Activated gamma-delta T cell (primary cell): ENCODE data around the gene PARD3B.
"Not testable (repeated sequence)": the region's sequence is repeated elsewhere in the genome, so short reads cannot be mapped to it uniquely, and the experiment has no call there.

Experiments
- DNase-seq: peaks from one replicate; lab custom pipeline; 2025; lab: John Stamatoyannopoulos, UW

PARD3B gene

GRCh38 chr2:205188239-205189138, 643.2 kb downstream of the PARD3B start:
- no peak for DNase-seq

- DNase-seq: no peak
Measured at GRCh38 chr2:205189301-205189700, 644.0 kb downstream of the PARD3B start.

- DNase-seq: no peak
Measured at GRCh38 chr2:205190528-205190927, 645.3 kb downstream of the PARD3B start.

GRCh38 chr2:205193125-205193835, 648.0 kb downstream of the PARD3B start:
- DNase-seq: no peak

- DNase-seq: no peak
Measured at GRCh38 chr2:205193836-205194228, 648.6 kb downstream of the PARD3B start.

GRCh38 chr2:205197468-205198139, 652.3 kb downstream of the PARD3B start:
- no peak for DNase-seq

- DNase-seq: no peak
Measured at GRCh38 chr2:205198140-205198525, 652.9 kb downstream of the PARD3B start.

GRCh38 chr2:205199165-205199850, 654.0 kb downstream of the PARD3B start:
- no peak for DNase-seq

- no peak for DNase-seq
Measured at GRCh38 chr2:205210494-205210893, 665.2 kb downstream of the PARD3B start.

GRCh38 chr2:205212357-205212756, 667.1 kb downstream of the PARD3B start:
- DNase-seq: no peak

- no peak for DNase-seq
Measured at GRCh38 chr2:205216092-205216491, 670.8 kb downstream of the PARD3B start.

GRCh38 chr2:205216580-205216979, 671.3 kb downstream of the PARD3B start:
- no peak for DNase-seq

GRCh38 chr2:205217004-205217403, 671.7 kb downstream of the PARD3B start:
- DNase-seq: no peak

- no peak for DNase-seq
Measured at GRCh38 chr2:205218056-205218455, 672.8 kb downstream of the PARD3B start.

- not testable (repeated sequence) for DNase-seq
Measured at GRCh38 chr2:205218816-205219215, 673.5 kb downstream of the PARD3B start.

- DNase-seq: no peak
Measured at GRCh38 chr2:205220559-205220958, 675.3 kb downstream of the PARD3B start.

GRCh38 chr2:205232086-205232485, 686.8 kb downstream of the PARD3B start:
- no peak for DNase-seq

- no peak for DNase-seq
Measured at GRCh38 chr2:205235434-205235833, 690.2 kb downstream of the PARD3B start.

GRCh38 chr2:205237524-205237923, 692.2 kb downstream of the PARD3B start:
- no peak for DNase-seq

GRCh38 chr2:205245001-205245400, 699.7 kb downstream of the PARD3B start:
- DNase-seq: no peak

GRCh38 chr2:205245652-205246051, 700.4 kb downstream of the PARD3B start:
- no peak for DNase-seq

GRCh38 chr2:205259121-205259520, 713.8 kb downstream of the PARD3B start:
- DNase-seq: no peak
